GM19372 (cell line): ENCODE measurements around the gene ETDB.
"Not testable (repeated sequence)": the region's sequence is repeated elsewhere in the genome, so short reads cannot be mapped to it uniquely, and the experiment has no call there.

ENCODE experiments used
- ATAC-seq: cut with Tn5 transposase; IDR thresholded peaks from one replicate; pipeline ENCODE4 v1.9.1; 2021; ENCODE audit warnings: mild to moderate bottlenecking, low read depth, moderate library complexity; ENCODE audit not compliant: unreplicated experiment

Gene ETDB

GRCh38 chrX:135120056-135120576 is at the start of gene ETDB:
Gene ETDB, minus strand, starts transcription at chrX:135120526. Its CDS starts 1,265 bp downstream, at chrX:135119261.
- ATAC-seq: not testable (repeated sequence)

- ATAC-seq: not testable (repeated sequence)
Observed at GRCh38 chrX:135169534-135169933, 49.2 kb upstream of the ETDB start.

GRCh38 chrX:135168486-135168885 is 48.2 kb upstream of the ETDB start:
- ATAC-seq: no peak

GRCh38 chrX:135154688-135155087 is 34.4 kb upstream of the ETDB start:
- ATAC-seq: not testable (repeated sequence)

- ATAC-seq: not testable (repeated sequence)
Observed at GRCh38 chrX:135126145-135126544, 5.8 kb upstream of the ETDB start.

- ATAC-seq: not testable (repeated sequence)
Observed at GRCh38 chrX:135116064-135116463, 4.3 kb downstream of the ETDB start.

GRCh38 chrX:135114392-135114791 is 5.9 kb downstream of the ETDB start:
- ATAC-seq: peak; percentile 89

GRCh38 chrX:135112743-135113142 is 7.6 kb downstream of the ETDB start:
- ATAC-seq: no peak

GRCh38 chrX:135112096-135112729 is 8.1 kb downstream of the ETDB start:
- peak; percentile 54 for ATAC-seq

GRCh38 chrX:135109554-135109953 is 10.8 kb downstream of the ETDB start:
- no peak for ATAC-seq

- no peak for ATAC-seq
Observed at GRCh38 chrX:135099493-135099783, 20.9 kb downstream of the ETDB start.

- not testable (repeated sequence) for ATAC-seq
Observed at GRCh38 chrX:135097196-135097744, 23.1 kb downstream of the ETDB start.

- no peak for ATAC-seq
Observed at GRCh38 chrX:135095715-135096114, 24.6 kb downstream of the ETDB start.

GRCh38 chrX:135094726-135095125 is 25.6 kb downstream of the ETDB start:
- no peak for ATAC-seq

- ATAC-seq: no peak
Observed at GRCh38 chrX:135089126-135089525, 31.2 kb downstream of the ETDB start.

GRCh38 chrX:135087867-135088266 is 32.5 kb downstream of the ETDB start:
- no peak for ATAC-seq

GRCh38 chrX:135086197-135086854 is 34.0 kb downstream of the ETDB start:
- peak; percentile 71 for ATAC-seq

GRCh38 chrX:135081693-135082404 is 38.5 kb downstream of the ETDB start:
- ATAC-seq: no peak
